ENCODE data around the gene NIN.
"Not testable (repeated sequence)": the region's sequence is repeated elsewhere in the genome, so short reads cannot be mapped to it uniquely, and the experiment has no call there.

NIN gene

DNA sequence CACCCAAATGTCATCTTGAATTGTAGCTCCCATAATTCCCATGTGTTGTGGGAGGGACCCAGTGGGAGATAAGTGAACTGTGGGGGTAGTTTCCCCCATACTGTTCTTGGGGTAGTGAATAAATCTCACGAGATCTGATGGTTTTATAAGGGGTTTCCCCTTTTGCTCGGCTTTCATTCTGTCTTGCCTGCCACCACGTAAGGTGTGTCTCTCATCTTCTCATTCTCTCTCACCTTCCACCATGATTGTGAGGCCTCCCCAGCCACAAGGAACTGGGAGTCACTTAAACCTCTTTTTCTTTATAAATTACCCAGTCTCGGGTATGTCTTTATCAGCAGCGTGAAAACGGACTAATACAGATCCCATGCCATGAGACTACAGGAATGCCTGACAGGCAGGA lies 11.7 kb downstream of the NIN start:
- DNase-seq, result peak; percentile 33 to 35

DNA sequence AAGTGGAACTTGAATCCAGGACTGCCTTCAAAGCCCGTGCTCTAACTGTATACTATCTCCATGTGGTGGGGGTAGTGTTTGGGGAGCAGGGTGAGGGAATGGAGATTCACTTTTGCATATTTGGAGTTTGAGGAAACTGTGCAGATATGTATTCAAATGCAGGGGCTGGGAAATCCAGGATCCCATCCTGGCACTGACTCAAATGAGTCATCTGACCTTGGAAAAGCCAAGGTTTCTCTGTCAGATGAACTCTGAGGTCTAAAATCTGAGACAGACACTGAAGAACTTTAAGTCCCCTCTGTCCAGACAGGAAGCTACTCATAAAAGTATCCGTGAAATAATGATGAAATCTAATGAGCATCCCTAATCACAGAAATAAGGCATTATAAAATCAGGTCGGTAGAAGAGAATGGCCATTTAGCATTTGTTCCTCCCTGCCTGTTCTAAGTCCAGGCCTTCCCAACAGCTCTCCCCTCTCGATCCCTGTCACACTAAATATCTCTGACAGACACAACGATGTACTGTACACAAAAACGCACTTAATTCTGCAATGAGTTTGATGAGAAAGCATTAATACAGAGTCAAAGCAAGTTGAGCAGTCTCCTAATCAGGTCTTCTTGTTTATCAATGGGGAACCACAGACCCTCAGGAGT lies 14.4 kb downstream of the NIN start:
- DNase-seq, result no peak

DNA sequence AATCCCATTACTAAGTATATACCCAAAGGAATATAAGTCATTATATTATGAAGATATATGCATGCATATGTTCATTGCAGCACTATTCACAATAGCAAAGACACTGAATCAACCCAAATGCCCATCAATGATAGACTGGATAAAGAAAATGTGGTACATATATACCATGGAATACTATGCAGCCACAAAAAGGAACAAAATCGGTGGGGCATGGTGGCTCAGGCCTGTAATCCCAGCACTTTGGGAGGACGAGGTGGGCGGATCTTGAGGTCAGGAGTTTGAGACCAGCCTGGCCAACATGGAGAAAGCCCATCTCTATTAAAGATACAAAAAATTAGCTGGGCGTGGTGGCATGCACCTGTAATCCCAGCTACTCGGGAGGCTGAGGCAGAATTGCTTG lies 15.4 kb downstream of the NIN start:
- not testable (repeated sequence) for DNase-seq

DNA sequence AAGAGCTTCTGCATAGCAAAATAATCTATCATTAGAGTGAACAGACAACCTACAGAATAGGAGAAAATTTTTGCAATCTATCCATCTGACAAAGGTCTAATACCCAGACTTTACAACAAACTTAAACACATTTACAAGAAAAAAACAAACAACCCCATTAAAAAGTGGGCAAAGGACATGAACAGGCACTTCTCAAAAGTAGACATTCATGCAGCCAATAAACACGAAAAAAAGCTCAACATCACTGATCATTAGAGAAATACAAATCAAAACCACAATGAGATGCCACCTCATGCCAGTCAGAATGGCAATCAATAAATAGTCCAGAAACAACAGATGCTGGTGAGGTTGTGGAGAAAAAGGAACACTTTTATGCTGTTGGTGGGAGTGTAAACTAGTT lies 15.9 kb downstream of the NIN start:
- not testable (repeated sequence) for DNase-seq

DNA sequence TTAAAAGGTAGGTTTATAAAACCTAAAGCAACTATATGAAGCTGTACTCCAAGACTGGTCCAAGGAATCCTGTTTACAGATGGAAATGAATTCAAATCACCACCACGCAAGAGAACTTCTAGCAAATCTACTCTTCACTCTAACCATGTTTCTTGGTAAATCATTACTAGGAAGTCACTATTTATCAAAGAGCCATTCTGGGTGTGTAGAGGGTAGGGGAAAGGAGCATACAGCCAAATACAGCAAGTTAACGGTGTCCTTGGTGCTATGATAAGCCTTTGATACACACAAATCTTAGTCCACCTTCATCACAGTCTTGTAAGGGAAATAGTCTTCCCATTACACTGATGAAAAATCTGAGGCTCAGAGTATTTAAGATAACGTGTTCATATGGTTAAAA lies 16.8 kb downstream of the NIN start:
- DNase-seq, result no peak

DNA sequence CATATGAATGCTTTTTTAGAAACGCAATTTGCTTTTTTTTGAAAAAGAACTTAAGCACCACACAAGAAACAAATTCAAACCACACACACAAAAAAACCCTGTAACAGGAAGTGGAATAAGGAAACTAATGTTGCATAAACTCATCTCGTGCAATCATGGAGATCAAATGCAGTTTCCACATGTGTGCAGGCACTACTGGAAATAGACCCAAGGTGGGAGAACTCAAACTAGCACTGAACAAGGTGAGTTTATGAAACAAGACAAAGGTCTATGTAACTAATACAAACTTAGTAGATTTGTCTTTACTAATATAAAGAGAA lies 17.5 kb downstream of the NIN start:
- no peak for DNase-seq

DNA sequence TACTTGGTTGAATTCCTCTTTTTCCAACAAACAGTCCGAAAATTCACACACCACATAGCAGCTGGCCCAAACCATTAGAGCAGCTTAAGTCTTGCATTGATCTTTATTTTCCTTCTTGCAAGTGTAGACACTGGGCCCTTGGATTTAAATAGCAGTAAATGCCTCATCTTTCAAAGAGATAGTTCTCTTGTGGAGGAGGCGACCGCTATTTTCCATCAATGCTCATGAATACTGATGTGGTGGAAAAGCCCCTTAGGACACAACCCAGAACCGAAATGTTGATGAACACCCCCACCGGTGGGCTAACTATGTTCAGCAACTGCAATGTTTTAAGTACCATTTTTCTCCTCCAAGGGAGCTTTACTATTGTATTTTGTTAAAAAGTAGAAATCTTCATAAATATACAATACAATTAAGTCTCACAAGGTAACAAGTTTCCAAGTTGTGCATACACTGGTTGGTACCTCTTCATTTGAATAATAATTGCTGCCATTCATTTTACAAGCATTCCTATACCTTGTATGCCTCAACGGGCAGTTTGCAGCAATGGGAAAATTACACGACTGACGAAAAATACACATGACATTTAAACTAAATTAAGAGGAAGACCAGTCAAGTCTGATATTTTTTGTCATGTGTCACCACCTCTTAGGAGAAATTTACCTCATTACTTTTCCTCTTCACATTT lies 18.0 kb downstream of the NIN start:
- no peak for DNase-seq

DNA sequence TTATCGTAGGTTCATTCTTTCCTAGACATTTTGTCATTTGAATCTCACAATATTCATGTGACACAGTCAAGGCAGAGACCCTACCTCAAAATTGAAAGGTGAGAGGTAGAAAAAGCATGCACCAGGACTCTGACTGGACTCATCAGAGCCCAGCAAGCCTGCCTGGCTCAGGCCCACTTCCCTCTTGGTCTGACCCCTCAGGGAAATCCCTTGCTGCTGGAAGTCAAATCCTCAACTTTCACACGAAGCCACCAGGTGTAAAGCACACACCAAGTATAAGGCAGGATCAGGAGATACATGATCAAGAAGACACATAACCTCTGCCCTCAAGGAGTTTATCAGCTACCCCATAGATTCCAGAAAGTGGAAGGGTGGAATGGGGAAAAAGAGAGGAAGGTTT lies 18.8 kb downstream of the NIN start:
- no peak for DNase-seq

DNA sequence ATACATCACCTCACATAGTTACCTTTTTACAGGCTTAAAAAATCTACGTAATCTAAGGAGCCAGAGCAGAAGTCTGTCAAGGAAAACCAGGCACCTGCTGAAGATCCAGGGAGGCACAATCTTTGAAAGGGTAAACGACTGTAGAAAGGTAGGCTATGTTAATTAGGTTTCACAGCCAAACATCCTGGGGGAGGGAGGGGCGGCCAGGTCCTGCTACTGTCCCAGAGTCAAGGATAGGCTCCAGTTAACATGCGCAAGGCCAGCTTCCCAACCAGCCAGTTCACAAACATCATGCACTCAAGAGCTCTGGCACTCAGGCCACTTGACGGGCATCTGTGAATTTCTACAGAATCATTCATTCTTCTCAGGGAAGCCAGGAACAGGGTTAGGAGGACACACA lies 22.9 kb downstream of the NIN start:
- no peak for DNase-seq

DNA sequence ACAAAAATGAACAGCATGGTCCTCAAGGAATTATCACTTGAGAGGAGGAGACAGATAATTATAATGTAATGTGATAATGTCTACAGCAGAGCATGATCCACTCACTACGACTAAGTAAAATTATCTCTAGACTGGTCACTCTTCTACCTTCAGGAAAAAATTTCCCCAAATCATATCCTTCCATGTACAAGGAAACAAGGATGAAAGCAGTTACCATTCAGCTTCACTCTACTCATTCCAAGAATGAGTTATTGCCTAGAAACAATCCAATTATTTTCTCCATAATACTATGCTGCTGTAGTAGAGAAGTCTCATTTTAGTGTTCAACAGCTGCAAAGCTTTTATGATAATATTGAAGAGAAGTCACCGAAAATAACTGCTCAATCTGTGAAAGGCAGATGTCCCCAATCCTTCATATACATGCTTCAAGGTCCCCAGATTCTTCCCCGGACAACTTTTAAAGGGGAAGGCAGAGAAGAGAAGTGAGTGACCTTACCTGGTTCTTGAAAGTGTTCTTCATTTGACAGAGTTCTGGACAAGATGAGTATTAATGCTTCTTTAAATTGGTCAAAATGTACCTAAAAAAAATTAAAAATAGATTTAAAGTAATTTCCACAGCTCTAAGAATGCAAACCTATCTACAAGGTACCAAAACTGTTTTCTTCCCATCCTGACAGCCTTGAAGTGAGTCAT lies 24.6 kb downstream of the NIN start:
- DNase-seq, result no peak

DNA sequence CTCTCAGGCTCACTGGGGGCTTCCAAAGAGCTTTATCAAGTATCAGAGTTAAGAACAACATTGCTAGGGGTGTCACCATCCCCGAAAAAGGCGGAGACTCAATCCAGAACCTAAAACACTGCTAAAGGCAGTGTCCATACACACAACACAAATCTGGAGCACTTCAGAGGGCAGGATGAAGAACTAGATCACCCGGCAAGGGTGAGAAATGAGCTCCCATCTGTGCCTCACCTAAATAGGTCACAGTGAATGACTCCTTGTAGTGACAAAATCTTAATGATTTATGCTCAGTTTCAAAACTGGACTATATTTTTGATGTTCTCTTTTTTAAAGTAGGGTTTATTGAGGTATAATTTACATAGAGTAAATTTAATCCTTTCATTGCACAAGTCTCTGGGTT lies 25.6 kb downstream of the NIN start:
- DNase-seq, result no peak

DNA sequence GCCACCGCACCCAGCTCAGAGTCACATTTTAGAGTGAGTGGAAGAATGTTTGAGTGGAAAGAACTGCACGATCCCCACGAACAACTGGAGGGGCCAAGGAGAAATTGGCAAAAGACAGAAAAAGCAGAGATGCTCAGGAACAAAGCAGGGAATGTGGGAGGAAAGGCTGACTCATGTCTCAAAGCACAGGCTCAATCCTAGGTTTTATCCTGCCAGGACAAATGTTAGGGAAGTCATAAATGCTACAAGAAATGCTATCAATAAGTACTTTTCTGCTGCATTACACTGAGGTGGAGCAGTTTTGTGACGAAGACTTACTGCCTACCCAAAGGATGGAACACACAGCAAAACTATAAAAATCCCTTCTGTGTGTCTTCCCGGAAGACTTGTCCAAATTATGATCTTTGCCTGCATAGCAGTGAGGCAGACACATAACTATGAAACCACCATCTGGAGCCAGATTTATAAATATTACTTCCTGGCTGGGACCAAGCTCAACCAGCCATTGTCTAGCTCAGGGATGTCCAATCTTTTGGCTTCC lies 26.7 kb downstream of the NIN start:
- DNase-seq, result no peak

DNA sequence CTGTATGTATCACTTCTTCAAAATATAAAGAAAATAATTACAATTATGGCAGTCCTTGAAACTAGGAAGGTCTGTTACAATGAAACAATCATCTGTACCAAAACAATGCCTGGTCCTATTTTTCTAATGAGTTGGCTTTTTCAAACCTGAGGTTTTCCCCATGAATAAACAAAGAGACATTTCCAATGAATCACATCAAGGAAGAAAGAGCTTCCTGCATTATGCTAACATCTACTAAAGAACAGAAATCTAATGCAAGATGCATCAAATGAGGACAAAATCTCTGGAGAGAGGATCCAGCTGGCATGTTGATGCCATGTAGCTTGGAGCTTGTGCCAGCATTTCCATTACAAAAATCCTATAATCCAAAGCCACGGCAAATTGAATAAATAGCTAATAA lies 29.3 kb downstream of the NIN start:
- no peak for DNase-seq

DNA sequence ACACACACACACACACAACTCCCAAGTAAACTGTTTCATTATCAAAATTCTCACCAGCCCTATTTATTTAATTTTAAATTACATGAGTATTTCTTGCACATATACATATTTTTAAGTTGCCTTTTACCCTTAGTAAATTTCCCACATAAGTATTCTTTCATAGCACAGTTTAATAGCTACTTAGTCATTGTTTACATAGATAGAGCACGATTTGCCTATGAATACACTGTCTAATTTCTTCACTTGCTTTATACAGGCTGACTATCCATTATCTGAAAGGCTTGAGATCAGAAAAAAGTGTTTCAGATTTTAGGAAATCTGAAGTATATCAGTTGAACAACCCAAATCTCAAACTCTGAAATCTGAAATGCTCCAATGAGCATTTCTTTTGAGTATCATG lies 30.9 kb downstream of the NIN start:
- no peak for DNase-seq

DNA sequence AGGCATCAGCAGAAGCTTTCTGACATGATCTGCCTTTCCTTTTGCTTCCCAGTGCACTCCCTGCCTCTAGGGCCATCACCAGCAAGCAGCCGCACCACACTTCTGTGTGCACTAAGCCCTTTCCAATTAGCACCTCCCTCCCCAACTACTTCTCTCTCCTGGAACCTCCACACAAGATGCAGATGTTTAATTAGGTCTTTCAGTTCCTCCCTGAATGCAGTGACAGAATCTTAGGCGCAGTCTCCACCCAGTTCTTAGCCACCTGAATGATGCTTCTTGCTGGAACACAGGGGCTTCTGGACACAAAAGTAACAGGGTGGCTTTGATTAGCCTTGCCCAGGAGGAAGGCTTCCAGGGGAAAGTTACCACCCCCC lies 32.9 kb downstream of the NIN start:
- DNase-seq, result no peak

DNA sequence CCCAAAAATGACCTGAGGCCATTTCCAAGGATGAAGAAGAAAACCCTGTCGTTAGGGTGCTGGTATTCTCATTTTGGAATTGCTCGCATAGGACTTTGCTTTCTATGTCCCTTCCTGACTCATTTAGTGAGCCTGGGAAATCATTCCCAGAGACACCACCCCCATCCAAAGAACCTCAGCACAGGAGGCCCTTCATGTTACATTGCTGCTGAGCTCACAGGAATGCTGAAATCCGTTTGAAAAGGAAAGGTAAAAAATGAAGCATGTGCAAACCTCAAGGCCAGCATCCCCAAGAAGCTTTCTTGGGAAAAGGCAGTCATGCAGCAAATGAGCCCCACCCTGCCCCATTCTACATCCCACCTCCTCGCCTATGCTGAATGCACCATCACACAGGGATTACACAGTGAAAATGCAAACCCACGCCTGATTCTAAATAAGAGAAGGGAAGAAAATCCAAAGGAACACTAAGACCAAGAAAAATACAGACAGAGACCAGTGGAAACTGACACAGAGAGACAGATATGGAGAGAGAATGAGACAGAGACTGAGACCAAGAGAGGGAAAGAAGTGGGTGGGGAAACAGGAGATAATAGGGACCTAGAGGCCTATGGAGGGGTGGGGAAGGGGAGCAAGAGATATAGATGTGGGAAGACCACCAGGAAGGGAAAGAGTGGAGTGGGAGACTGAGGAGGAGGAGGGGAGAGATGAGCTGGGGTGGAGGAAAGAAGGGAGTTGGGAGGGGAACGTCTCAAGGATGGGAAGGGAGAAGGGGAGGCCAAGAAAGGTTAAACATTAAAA lies 33.5 kb downstream of the NIN start:
- no peak for DNase-seq

DNA sequence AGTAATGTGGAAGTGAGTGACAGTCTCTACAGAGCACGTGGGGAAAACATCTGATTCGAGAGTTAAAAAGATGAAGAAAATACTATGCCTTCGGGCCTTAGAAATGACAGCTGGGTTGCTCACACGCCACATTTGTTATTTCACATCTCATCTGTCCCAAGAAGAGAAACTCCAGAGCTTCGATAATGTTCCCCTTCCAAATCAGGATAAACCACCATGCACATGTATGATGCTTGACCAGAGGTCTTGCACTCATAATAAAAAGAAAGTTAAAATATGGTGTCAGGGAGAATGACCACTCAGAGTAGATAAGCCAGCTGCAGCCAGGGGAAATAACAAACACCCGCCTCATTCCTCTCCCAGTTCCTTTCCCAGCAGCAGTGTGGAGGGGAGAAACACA lies 34.6 kb downstream of the NIN start:
- DNase-seq, result no peak

DNA sequence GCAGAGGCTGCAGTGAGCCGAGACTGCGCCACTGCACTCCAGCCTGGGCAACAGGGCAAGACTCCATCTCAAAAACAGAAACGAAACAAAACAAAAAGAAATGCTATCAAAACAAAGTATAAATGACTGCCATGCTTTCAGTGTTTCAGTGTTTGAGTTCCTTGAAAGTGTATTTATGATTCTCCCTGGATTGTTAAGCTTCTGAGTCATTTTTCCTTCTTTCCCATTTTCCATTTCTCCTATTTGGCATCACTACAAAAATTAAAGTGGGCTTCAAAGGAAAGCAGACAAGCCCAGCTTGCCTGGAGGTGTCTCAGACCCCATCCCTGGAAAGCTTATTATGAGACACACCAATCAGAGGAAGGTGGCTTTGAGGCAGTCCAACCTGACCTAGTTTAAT lies 35.1 kb downstream of the NIN start:
- DNase-seq, result no peak

DNA sequence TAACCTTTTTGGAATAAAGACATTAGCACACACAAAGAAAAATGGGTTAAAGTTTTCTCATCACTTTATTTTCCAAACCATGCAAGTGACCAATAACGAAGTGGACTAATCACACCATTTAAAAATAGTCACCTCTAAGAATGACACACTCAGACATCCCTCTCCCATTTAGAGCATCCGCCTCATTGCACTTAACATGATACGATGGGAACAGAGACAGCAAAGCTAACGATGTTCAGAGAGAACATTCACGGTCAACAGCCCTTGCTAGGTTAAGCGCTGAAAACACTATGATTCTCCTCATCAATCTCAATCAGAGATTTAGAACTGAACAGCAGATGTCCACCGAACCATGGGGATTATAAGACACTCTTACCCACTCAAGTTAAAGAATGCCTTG lies 35.8 kb downstream of the NIN start:
- no peak for DNase-seq

DNA sequence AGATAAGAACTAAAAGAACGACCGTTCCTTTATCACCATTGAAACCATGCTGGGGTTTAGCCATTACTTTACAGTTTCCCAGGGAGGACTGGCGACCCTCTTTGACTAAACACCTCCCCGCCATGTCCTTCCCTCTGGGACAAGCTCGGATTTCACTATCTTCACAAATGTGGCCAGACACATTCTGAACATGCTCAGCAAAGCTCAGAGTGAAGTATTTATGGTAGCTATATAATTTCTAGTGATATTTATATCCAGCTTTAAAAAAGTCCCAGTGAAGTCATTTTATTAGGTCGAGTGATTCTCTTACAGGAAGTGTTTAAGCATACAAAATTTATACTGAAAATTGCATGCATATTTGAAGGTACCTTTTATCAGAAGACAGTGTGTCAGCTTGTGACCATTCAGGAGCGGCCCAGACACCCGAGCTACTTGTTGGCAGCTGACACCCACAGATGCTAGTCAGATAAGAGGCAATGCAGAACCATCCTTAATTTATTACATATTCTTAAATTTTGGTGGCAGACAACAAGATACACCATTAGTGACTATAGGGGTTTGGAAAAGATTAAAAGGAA lies 36.8 kb downstream of the NIN start:
- no peak for DNase-seq

DNA sequence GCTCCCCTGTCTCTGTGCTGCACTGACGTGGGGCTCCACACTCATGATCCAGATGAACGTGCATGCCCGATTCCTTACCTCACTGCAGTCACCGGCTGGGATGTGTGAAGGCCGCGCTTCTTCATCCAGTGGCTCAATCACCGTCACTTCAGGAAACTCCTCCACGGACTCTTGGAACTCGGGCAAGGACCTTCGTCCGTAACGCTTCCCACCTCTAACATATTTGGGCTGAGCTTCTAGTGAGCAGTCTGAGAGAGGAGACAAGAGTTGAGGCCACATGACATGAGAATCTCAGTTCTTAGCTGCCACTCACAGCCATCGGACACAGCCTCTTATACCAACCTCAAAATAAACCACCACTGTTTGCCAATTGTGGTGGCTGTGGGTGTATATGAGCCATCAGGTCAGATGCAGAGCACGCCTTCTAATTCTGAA lies 38.3 kb downstream of the NIN start:
- no peak for DNase-seq

DNA sequence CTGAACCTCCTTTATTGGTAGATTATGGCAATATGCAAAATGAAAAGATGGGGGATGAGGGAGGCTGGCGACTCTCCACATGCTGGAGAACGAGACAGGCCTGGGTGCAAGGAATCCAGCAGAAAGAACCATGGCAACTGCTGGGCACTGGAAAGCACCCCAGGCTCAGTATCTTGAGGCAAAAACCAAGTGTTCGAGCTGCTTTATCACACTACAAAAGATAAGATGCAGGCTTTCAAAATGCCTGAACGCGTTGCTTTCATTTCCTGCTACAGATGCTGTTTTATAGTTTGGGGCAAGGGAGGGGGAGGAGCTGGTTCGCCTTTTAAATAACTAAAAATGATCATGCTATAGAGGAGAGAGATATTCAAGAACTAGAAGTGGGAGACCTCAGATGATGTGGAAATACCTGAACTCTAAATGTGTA lies 38.9 kb downstream of the NIN start:
- no peak for DNase-seq

DNA sequence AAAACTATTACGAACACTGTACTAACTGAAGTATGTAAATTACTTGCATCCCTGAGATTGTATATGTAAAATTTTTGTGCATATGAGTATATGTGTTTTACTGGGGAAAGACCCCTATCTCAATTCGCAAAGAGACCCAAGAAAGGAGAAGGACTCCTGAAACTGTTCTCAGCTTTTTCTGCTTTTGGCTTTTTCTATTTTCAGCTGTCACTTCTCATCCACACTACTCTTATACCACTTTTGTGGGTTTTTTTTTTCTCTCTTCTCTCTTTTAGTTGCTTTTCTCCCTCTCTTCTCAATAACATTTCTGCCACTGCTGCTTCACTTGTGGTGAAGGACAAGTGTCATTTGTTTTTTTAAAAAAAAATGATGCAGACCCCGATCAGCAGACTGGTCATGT lies 39.8 kb downstream of the NIN start:
- no peak for DNase-seq
